SH-SY5Y (cell line): Measurements from ENCODE around the gene MBNL1.

Experiments used
- GATA2 ChIP-seq: IDR thresholded peaks from 2 replicates; pipeline ENCODE4 v1.6.1; 2011; ENCODE audit warnings: mild to moderate bottlenecking, low read depth, low read length
- GATA3 ChIP-seq: IDR thresholded peaks from 2 replicates; pipeline ENCODE4 v1.6.1; 2011; ENCODE audit warnings: low read depth, mild to moderate bottlenecking, low read length, moderate library complexity

DNA sequence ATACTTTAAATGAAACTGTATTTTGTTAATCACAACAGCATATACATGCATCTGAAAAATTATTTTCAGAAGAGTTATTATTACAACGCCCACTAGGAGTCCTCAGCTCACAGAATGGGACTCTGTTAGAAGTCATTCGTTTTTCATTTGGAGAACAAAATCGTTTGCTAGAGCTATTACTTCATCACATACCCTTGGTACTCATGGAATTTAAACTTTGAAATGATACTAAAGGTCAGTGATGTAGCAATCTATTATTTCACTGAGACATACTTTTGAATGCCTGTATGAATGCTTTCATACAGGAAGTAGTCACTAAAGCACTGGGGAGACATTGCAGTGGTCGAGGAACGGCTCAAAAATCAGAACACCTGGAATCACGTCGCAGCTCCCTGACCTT lies 198.1 kb downstream of the MBNL1 start:
- TF ChIP-seq GATA2 = no peak
- TF ChIP-seq GATA3 = no peak
